ENCODE data around the gene BCL11A. TPM values are rescaled to one million over a fixed set of nuclear protein-coding genes. Genes with fewer than 3 reads are reported as not detected.
A peak's percentile ranks its signal among the peaks of the same experiment; 100 is the strongest.

The BCL11A gene
- total RNA-seq, 2 experiments from 2014 or later = 1.6 to 1.8 TPM

DNA sequence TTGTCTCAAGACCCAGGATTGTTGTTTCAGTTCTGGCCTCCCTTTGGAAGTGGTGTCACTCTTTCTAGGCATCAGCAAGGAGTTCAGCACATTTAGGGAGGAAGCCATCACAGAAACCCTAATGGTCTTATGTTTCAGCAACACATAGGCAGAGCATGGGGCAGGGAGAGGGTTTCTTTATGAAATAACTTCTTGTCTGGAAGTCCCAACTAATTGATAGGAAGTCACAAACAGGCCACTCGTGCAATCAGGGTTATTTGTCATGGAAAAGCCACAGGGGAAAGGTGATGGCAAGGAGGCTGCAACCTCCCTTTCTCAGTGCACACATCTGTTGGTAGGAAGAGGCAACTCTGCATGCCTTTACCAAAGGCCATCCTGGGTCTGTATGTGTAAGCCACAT is 103.0 kb downstream of the BCL11A start:
- no peak for DNase-seq
- H3K27ac Mint-ChIP-seq = peak overlapping the region; percentile 16
- H3K4me1 Mint-ChIP-seq = peaks cover 7% of the 10 kb centered on the region
- H3K4me3 Mint-ChIP-seq = no peak overlapping the region
- H3K9me3 Mint-ChIP-seq = no peaks in the 10 kb centered on the region
- no peaks in the 10 kb centered on the region for H3K27me3 Mint-ChIP-seq
- no peaks in the 10 kb centered on the region for H3K36me3 Mint-ChIP-seq

DNA sequence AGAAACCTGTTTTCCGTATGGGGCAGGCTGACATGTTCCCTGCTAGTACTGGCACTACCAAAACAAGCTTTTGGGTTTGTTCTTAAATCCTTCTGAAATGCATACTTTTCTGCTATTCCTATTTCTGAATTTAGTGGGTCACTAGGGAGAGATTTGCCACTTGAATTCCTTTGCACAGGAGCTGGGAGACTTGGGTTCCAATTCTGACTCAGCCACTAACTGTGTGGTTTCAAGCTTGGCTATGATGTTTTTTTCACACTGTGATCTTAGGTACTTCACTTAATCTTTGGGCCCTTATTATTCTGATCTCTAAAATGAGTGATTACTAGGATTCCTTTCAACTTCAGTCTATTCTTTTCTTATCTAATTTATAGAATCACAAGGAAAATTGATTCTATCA is 105.5 kb downstream of the BCL11A start:
- H3K4me1 Mint-ChIP-seq = peaks cover 7% of the 10 kb centered on the region
- H3K27ac Mint-ChIP-seq = no peak overlapping the region
- DNase-seq = no peak
- no peaks in the 10 kb centered on the region for H3K9me3 Mint-ChIP-seq
- H3K36me3 Mint-ChIP-seq = no peaks in the 10 kb centered on the region
- no peaks in the 10 kb centered on the region for H3K27me3 Mint-ChIP-seq
- H3K4me3 Mint-ChIP-seq = no peak overlapping the region

DNA sequence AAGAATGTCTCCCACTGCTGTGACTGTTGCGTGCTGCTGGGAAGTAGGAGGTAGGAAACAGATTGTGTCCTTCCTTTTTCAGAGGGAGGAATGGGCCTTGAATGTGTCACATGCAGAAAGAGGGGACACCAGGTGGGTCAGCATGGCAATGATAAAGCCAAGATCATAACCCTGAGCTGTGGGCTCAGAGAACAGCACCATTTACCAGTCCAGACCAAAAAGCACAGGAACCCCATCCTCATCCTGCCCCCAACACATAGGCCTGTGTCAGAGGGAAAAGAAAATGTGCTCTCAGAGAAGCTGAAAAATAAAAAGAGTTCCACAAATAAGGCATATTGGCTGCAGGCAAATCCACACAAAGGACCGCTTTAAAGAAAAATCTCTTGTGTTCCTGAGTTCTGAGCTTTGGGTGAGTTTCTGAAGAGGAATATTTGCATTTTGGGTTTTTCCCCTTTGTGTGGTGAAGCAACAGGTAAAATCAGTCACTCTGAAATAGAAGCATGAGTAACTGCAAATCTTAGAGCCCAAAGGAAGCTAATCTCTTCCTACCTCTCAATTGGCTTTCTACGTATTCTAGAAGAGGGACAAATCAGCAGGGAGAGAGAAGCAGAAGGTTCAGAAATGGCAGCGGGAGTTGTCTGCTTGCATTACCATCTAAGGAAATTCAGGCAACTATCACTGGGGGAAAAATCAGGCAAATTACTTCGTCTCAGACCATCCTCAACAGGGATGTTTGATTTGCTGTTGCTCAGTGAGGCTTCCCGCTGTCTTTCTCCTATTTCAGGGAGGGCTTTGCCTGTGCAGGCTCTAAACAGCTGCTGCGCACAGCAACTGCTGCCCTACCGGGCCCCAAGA is 106.8 kb downstream of the BCL11A start:
- H3K27me3 Mint-ChIP-seq = no peaks in the 10 kb centered on the region
- peak overlapping the region; percentile 64 for H3K27ac Mint-ChIP-seq
- H3K36me3 Mint-ChIP-seq = no peaks in the 10 kb centered on the region
- no peak for DNase-seq
- no peak overlapping the region for H3K4me3 Mint-ChIP-seq
- H3K9me3 Mint-ChIP-seq = no peaks in the 10 kb centered on the region
- H3K4me1 Mint-ChIP-seq = peaks cover 7% of the 10 kb centered on the region

DNA sequence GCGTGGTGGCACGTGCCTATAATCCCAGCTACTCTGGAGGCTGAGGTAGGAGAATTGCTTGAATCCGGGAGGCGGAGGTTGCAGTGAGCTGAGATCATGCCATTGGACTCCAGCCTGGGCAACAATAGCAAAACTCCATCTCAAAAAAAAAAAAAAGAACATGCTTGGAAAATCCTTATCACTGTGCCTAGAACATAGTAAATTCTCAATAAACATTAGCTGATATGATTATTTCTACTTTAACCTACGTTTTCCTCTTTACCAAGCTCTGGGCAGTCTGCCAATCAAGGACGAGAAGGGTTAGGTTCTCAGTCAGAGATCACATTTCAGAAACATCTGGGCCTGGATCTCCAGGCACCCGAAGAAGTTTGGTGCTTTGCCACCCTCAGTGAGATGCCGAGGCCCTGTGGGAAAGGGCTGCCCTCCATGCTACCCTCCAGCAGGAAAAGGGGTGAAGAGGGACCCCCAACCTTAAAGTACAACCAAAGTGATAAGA is 107.7 kb downstream of the BCL11A start:
- H3K36me3 Mint-ChIP-seq = no peaks in the 10 kb centered on the region
- no peaks in the 10 kb centered on the region for H3K9me3 Mint-ChIP-seq
- no peak overlapping the region for H3K27ac Mint-ChIP-seq
- no peak overlapping the region for H3K4me3 Mint-ChIP-seq
- H3K27me3 Mint-ChIP-seq = no peaks in the 10 kb centered on the region
- no peak for DNase-seq
- peaks cover 7% of the 10 kb centered on the region for H3K4me1 Mint-ChIP-seq

DNA sequence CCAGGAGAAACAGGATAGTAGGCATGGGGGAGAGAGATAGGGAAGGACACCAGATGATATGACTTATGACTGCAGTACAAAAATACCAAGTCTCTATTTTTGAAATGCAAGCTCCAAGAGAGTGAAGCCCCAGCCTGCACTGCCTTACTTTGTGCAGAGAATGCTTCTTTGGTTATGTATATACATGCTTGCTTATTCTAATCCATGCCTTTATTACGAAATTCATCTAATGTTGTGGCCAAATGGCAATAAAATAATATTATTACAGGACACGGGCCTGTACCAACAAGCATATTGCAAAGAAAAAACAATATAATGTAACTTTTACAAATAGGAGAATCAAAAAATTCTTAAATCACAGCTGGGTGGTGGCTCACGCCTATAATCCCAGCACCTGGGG is 110.8 kb downstream of the BCL11A start:
- Mint-ChIP-seq H3K9me3 (no peaks in the 10 kb centered on the region), H3K27ac (no peak overlapping the region), H3K36me3 (no peaks in the 10 kb centered on the region)

DNA sequence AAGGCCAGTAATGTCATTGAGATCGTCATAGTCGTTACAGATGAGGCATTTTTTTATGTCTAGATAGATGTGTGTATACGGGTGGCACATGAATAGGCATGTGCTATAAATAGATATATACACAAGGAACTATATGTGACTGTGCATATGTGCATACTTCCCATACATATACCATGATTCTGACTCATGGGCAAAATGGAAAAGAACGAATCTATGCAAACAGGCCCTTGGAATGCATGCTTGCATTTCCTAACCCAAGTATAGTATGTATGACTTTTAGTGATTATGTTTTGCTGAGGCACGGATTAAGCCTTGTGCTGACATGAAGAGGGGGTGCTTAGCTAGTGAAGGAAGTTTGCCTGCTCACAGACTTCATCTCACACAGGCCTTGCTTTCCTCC is 111.7 kb downstream of the BCL11A start:
- no peak overlapping the region for H3K27ac Mint-ChIP-seq

More for the DNA sequence above, 110.8 kb downstream of the BCL11A start:
- no peak for DNase-seq
- no peaks in the 10 kb centered on the region for H3K27me3 Mint-ChIP-seq
- no peak overlapping the region for H3K4me3 Mint-ChIP-seq
- peaks cover 4% of the 10 kb centered on the region for H3K4me1 Mint-ChIP-seq

DNA sequence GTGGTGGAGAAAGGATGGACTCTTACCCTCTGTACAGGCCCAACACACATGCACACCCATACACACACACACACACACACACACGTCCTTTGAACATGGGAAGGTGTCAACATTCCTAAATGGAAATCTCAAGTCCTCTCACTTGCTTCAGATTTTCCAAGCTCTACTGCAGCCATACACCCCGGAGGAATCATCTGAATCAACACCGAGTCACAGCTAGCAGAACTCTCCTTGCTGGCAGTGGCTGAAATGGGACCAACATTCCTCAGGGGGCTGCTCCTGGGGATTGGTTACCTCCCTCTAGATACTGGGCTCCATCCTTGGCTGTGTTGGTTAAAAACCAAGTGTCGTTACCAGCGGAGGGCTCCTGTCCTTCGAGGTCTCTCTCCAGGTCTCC is 112.7 kb downstream of the BCL11A start:
- Mint-ChIP-seq H3K27ac (no peak overlapping the region), H3K4me1 (no peaks in the 10 kb centered on the region), H3K27me3 (no peaks in the 10 kb centered on the region), H3K4me3 (no peak overlapping the region), H3K36me3 (no peaks in the 10 kb centered on the region), H3K9me3 (no peaks in the 10 kb centered on the region)
- no peak for DNase-seq

More for the DNA sequence above, 111.7 kb downstream of the BCL11A start:
- Mint-ChIP-seq H3K27me3 (no peaks in the 10 kb centered on the region), H3K4me1 (peaks cover 4% of the 10 kb centered on the region), H3K4me3 (no peak overlapping the region), H3K9me3 (no peaks in the 10 kb centered on the region), H3K36me3 (no peaks in the 10 kb centered on the region)
- no peak for DNase-seq

DNA sequence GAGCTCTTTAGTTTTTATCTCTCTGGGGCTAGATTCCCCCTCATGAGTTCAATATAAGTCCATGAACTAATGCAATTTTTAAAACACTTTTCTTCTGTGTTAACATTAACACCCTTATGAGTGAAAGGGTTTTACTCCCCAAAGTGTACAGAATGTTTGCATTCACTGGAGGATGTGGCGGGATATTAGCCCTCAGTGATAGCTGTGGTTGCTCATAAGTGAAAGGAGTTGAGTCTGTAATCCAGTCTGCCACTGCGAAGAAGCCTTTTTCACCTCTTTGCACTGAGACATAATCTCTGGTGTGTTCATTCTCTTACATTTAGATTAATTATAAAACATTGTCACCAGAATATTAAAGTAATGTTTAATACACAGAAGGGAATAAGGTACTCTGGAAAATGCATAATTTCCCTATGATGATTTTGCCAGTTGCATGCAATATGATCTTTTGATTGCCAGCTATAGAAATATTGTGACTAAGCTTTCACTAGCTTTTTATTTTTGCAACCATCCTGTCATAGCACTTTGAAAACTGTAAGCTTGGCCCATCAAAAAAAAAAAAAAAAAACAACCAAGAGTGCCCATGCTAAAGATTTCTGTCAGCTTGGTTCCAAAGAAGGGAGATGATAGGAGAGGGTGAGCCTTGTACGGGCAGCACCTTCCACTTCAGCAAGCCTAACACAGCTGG is 113.2 kb downstream of the BCL11A start:
- Mint-ChIP-seq H3K36me3 (no peaks in the 10 kb centered on the region), H3K27me3 (no peaks in the 10 kb centered on the region), H3K9me3 (no peaks in the 10 kb centered on the region), H3K4me3 (no peak overlapping the region), H3K27ac (peak overlapping the region; percentile 72), H3K4me1 (no peaks in the 10 kb centered on the region)
- DNase-seq = no peak

DNA sequence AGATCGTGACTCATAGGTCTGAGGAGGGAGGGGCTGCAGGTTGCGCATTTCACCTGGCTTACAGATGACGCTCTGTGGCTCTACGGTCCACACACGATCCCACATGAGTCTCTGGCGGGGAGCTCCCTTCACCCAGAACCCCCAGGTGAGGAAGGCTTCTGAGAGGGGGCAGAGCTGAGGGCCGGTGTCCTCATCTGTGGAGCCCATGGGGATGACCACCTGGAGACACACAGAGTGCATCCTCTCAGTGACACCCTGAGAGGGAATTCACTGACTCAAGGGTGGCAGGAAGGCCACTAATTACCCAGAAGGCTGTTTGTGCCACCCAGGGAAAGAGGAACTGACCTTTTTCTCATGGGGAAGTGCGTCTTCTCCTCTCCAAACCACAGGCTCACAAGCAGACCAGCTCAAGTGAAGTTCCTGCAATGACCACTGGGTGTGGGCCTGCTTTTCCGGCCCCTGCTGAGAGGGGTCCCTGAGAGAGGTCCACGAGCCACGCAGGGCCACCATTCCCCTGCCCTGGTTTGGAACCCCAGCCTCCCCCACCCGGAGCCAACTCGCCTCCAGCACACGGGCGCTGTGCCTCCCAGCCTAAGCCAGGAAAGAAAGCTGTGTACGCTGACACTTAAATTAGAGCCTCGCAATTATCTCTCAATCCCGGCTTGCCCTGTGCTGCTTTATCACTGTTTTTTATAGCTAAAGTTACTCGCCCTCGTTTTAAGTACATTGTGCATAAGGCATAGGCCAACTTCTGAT is 114.1 kb downstream of the BCL11A start:
- H3K9me3 Mint-ChIP-seq = no peaks in the 10 kb centered on the region
- no peak for DNase-seq
- no peaks in the 10 kb centered on the region for H3K4me1 Mint-ChIP-seq
- peak overlapping the region; percentile 72 for H3K27ac Mint-ChIP-seq
- no peaks in the 10 kb centered on the region for H3K27me3 Mint-ChIP-seq
- H3K36me3 Mint-ChIP-seq = no peaks in the 10 kb centered on the region
- no peak overlapping the region for H3K4me3 Mint-ChIP-seq

DNA sequence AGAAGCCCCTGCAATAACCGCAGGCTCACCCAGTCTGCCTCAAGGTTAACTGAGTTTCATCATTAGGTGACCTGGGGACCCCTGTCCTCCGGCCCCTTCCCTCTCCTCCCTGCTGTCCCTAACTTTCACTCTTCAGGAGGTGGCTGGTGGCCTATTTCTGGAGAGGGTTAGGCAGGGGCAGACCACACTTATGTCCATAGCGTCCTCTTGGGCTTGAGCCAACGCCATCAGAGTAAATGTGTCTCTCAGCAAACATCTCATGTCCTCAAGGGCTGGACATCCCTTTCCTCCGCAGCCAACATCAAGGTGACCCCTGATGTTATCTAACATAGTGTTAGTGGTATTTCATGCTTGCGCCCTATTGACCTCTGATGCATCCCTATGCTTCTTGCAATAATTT is 114.8 kb downstream of the BCL11A start:
- no peaks in the 10 kb centered on the region for H3K27me3 Mint-ChIP-seq
- DNase-seq = no peak
- H3K9me3 Mint-ChIP-seq = no peaks in the 10 kb centered on the region
- no peak overlapping the region for H3K4me3 Mint-ChIP-seq
- no peaks in the 10 kb centered on the region for H3K4me1 Mint-ChIP-seq
- no peaks in the 10 kb centered on the region for H3K36me3 Mint-ChIP-seq
- H3K27ac Mint-ChIP-seq = no peak overlapping the region

DNA sequence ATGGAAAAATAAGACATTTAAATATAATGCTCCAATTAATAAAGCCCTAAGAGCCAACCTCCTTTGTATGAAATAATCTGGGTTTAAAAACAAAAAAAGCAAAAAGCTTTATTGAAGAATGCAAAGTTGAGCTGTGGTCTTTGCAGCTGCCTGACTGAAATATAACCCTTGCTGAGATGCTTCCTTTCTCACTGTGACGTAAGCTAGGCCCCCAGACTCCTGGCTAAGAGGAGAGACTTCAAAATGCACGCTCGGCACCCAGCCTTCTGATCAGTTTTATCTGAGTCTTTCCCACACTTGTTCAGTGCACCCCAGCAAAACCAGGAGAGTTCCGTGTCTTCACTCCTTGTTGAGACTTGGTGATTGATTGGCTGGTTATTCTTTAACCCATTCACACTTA is 115.3 kb downstream of the BCL11A start:
- no peak overlapping the region for H3K27ac Mint-ChIP-seq

DNA sequence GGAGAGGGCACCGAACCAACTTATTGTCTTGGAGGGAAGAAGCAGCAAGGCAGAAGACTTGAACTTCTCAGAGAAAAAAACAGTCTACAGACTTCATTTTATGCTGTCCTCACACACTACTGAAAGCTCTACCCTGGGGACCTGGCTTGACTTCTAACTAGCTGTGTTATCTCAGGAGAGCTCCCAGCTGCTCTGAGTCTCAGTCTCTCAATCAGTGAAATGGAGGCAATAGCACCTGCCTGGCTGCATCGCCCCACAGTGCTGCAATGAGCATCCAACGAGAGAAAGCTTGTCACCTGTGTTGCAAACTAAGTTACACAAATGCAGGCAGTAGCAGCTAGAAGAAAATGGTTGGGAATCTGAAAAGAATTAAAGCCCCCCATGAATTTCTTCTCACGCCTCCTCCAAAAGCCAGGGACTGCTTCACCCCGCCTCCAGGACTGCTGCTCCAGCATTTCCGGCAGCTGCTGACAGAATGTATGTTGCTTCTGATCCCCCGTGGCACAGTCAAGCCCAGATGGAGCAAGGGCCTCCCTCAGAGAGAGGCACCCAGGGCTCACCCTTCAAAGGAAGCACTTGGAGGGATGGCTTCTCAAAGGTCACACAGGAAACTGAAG is 116.3 kb downstream of the BCL11A start:
- Mint-ChIP-seq H3K27me3 (no peaks in the 10 kb centered on the region), H3K4me3 (no peak overlapping the region), H3K27ac (no peak overlapping the region), H3K9me3 (no peaks in the 10 kb centered on the region), H3K4me1 (no peaks in the 10 kb centered on the region), H3K36me3 (no peaks in the 10 kb centered on the region)
- no peak for DNase-seq

More for the DNA sequence above, 115.3 kb downstream of the BCL11A start:
- Mint-ChIP-seq H3K9me3 (no peaks in the 10 kb centered on the region), H3K4me3 (no peak overlapping the region), H3K27me3 (no peaks in the 10 kb centered on the region), H3K4me1 (no peaks in the 10 kb centered on the region), H3K36me3 (no peaks in the 10 kb centered on the region)
- DNase-seq = no peak

DNA sequence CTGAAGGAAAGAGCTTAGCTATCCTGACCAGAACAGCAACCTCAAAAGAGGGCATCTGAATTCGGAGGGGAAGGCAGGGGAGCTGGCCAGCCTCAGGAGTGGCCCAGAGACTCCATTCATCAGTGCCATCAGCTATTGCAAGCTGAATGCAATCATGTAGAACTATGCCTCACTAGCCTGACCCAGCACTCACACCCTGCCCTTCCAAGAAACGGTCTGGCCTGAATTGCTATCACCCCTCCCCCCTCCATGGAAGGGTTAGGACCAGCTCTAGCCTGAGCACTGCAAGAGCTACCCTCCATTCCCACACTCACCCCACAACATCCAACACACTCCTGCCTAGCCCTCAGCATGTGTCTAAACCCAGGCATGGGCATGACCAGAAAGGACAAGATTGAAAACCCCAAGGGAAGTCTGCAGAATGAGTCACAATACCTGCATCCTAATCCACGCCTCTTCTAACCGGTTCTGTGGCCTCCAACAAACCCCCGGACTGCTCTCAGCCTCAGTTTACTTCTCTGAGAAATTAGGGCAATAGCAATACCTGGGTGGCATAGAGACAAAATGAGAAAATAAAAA is 120.3 kb downstream of the BCL11A start:
- Mint-ChIP-seq H3K27me3 (no peaks in the 10 kb centered on the region), H3K4me1 (no peaks in the 10 kb centered on the region), H3K27ac (no peak overlapping the region), H3K4me3 (no peak overlapping the region), H3K9me3 (no peaks in the 10 kb centered on the region), H3K36me3 (no peaks in the 10 kb centered on the region)
- DNase-seq = no peak

DNA sequence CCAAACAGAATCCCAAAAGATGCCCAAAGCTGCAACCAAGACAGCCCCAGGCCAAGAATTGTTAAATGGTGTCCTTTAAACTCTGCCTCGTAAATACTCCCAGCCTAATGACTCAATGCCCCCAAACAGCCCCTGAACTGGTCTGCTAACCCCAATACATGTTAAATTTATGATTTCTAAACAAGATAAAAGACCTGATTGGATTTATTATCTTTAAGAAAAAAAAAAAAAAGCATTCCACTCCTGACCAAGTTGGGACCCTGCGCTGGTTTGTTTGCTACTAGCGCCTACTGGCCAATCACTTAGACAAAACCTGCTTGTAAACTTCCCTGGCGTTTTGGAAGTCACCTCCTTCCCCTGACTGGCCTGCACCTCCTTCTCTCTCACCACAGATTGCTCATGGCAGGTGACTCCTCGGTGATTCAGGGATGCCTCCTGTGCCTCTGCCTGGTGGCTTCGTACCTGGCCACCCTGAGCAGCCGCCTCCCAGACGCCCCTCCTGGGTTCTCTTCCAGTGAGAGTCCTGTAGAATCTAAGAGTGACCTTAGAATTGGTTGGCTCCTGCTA is 121.3 kb downstream of the BCL11A start:
- no peaks in the 10 kb centered on the region for H3K27me3 Mint-ChIP-seq
- no peaks in the 10 kb centered on the region for H3K9me3 Mint-ChIP-seq
- H3K27ac Mint-ChIP-seq = no peak overlapping the region
- H3K36me3 Mint-ChIP-seq = no peaks in the 10 kb centered on the region
- no peak for DNase-seq
- no peak overlapping the region for H3K4me3 Mint-ChIP-seq
- H3K4me1 Mint-ChIP-seq = no peaks in the 10 kb centered on the region

Measured in activated naive CD8-positive, alpha-beta T cell treated with anti-CD3 and anti-CD28 coated beads for 36 hours (primary cell).